GM12878 (cell line): ENCODE data around the gene DVL2. TPM values are rescaled to one million over a fixed set of nuclear protein-coding genes. Genes with fewer than 3 reads are reported as not detected.

Source experiments
- ATAC-seq: fragments of 200-7000 bp; cut with Tn5 transposase; 3 replicates; pipeline ENCODE4 v1.9.1; 2020; ENCODE audit warnings: mild to moderate bottlenecking, moderate library complexity
- BruUV-seq: library from RNA; stranded (reverse); fragments of 400-500 nt; replicated peaks from 2 replicates; lab custom pipeline; 2021; lab: Mats Ljungman, UMichigan
- CTCF ChIA-PET: fragments of 300-600 bp; sonication (Branson Sonifier 250); formaldehyde crosslinking; extraction: SDS; loops from one replicate; lab custom pipeline; 2021; ENCODE audit warnings: inconsistent platforms; lab: Yijun Ruan, JAX
- POLR2A ChIA-PET: fragments of 350-600 bp; formaldehyde crosslinking; extraction: SDS; loops from one replicate; lab custom pipeline; 2021; ENCODE audit warnings: inconsistent platforms; lab: Charles Lee
- RAD21 ChIA-PET: fragments of 300-600 bp; sonication (Branson Sonifier 250); formaldehyde crosslinking; loops from one replicate; lab custom pipeline; 2023; ENCODE audit warnings: antibody characterized with exemption; ENCODE audit not compliant: unreplicated experiment; lab: Charles Lee
- SMC1A ChIA-PET: fragments of 300-600 bp; sonication (Branson Sonifier 250); formaldehyde crosslinking; loops from one replicate; lab custom pipeline; 2023; ENCODE audit not compliant: unreplicated experiment, uncharacterized antibody; lab: Charles Lee
- DNase-seq: peaks from one replicate; pipeline ENCODE4 v3.0.0-alpha.2; 2011; ENCODE audit warnings: low read depth, low spot score
- FAIRE-seq: peaks from 3 replicates; lab custom pipeline; 2011; peaks lifted over from hg19 to GRCh38; lab: Jason Lieb, UNC
- H2AFZ ChIP-seq: 2 replicates; pipeline ENCODE4 v1.6.0; 2011; ENCODE audit warnings: low read depth, low read length, control low read depth; ENCODE audit not compliant: control insufficient read depth
- H3K27ac ChIP-seq: 2 replicates; pipeline ENCODE4 v1.5.1; 2011; ENCODE audit warnings: control low read depth; ENCODE audit not compliant: control insufficient read depth, insufficient read depth
- H3K27me3 ChIP-seq, 2 experiments: replicated peaks in 1 of 2; 2 replicates each; pipeline versions ENCODE4 v1.6.0 to v1.6.1; 2011; ENCODE audit warnings: low read length in 1 of 2; ENCODE audit not compliant: control insufficient read depth in 2 of 2, insufficient read depth in 2 of 2
- H3K36me3 ChIP-seq, 2 experiments: 2 replicates each; pipeline ENCODE4 v1.5.1; 2011; ENCODE audit warnings: low read length in 1 of 2; ENCODE audit not compliant: control insufficient read depth in 2 of 2, insufficient read depth in 2 of 2
- H3K4me1 ChIP-seq: 2 replicates; pipeline ENCODE4 v1.6.1; 2011; ENCODE audit warnings: mild to moderate bottlenecking, low read length, moderate library complexity, mixed read lengths; ENCODE audit not compliant: control insufficient read depth, insufficient read depth
- H3K4me2 ChIP-seq: 2 replicates; pipeline ENCODE4 v1.6.0; 2011; ENCODE audit warnings: control low read depth; ENCODE audit not compliant: control insufficient read depth, insufficient read depth
- H3K4me3 ChIP-seq: fragments of 200-600 bp; sonication (generic); 2 replicates; pipeline ENCODE4 v1.5.1; 2016
- H3K79me2 ChIP-seq: 2 replicates; pipeline ENCODE4 v1.6.0; 2011; ENCODE audit warnings: low read length; ENCODE audit not compliant: control insufficient read depth, insufficient read depth
- H3K9ac ChIP-seq: 2 replicates; pipeline ENCODE4 v1.8.0; 2011; ENCODE audit warnings: low read length, control low read depth, mixed read lengths; ENCODE audit not compliant: control insufficient read depth, insufficient read depth
- H3K9me3 ChIP-seq: replicated peaks from 3 replicates; pipeline ENCODE4 v1.5.1; 2011; ENCODE audit warnings: mild to moderate bottlenecking, low read length; ENCODE audit not compliant: control insufficient read depth, insufficient read depth
- H4K20me1 ChIP-seq: 2 replicates; pipeline ENCODE4 v1.6.0; 2011; ENCODE audit not compliant: control insufficient read depth, insufficient read depth
- ASH2L ChIP-seq: fragments of 300-600, 200-600 bp; sonication (generic); IDR thresholded peaks from 2 replicates; pipeline ENCODE4 v1.6.1; 2017; ENCODE audit warnings: low read depth, mild to moderate bottlenecking, borderline replicate concordance
- E2F4 ChIP-seq: IDR thresholded peaks from 2 replicates; pipeline ENCODE4 v1.6.1; 2012; ENCODE audit warnings: low read depth, low read length, improper control_type of control experiment
- EED ChIP-seq: sonication (generic); IDR thresholded peaks from 2 replicates; pipeline ENCODE4 v1.6.1; 2016; ENCODE audit warnings: antibody characterized with exemption, low read depth
- EGR1 ChIP-seq, 2 experiments: IDR thresholded peaks; 1 replicate in 1 of 2; 2 replicates in 1 of 2; pipeline ENCODE4 v1.6.1; 2011 to 2012; ENCODE audit warnings: low read depth in 2 of 2, low read length in 2 of 2, borderline replicate concordance in 1 of 2, mild to moderate bottlenecking in 1 of 2, moderate library complexity in 1 of 2
- IRF4 ChIP-seq: IDR thresholded peaks from 2 replicates; pipeline ENCODE4 v1.6.1; 2011; ENCODE audit warnings: low read depth, low read length
- KLF5 ChIP-seq: fragments of 450-650 bp; IDR thresholded peaks from 2 replicates; pipeline ENCODE4 v1.6.1; 2014; ENCODE audit warnings: mild to moderate bottlenecking; ENCODE audit not compliant: partially characterized antibody
- MAX ChIP-seq: IDR thresholded peaks from 2 replicates; pipeline ENCODE4 v1.6.1; 2012; ENCODE audit warnings: low read depth, low read length, improper control_type of control experiment
- PML ChIP-seq: IDR thresholded peaks from 2 replicates; pipeline ENCODE4 v1.6.1; 2012; ENCODE audit warnings: low read length, inconsistent platforms
- SIX5 ChIP-seq: IDR thresholded peaks from 2 replicates; pipeline ENCODE4 v1.6.1; 2011; ENCODE audit warnings: mild to moderate bottlenecking, low read depth, low read length, moderate library complexity; ENCODE audit not compliant: severe bottlenecking
- ZNF274 ChIP-seq: IDR thresholded peaks from one replicate; pipeline ENCODE4 v1.8.0; 2011; ENCODE audit not compliant: insufficient read length, insufficient read depth
- WGBS: methylation state at CpG from one replicate; pipeline ENCODE4 v1.1.6; 2016; ENCODE audit warnings: low lambda C conversion rate; ENCODE audit not compliant: insufficient replicate concordance, insufficient coverage; ENCODE audit errors: missing lambda C conversion rate; 5-methylcytosine and 5-hydroxymethylcytosine counted together
- in situ Hi-C: fragments of 300-500 bp; cut with MboI; formaldehyde crosslinking; loops from 9 replicates; pipeline ENCODE4 v1.14.3; 2018; ENCODE audit warnings: mixed read lengths
- intact Hi-C: fragments of 100-400 bp; cut with micrococcal nuclease; formaldehyde crosslinking; loops from one replicate; pipeline ENCODE4 v1.14.2; 2022; ENCODE audit not compliant: unreplicated experiment
- polyA plus RNA-seq, 11 experiments: library from polyadenylated mRNA; depleted of rRNA in 4 of 11; unstranded in 6 of 11; stranded (reverse) in 5 of 11; fragments of >200 nt; fragmentation: Nextera tagmentation in 4 of 11; fragmentation: Illumina TruSeq in 1 of 11; extraction: Ambion mirVana in 4 of 11; extraction: Trizol in 1 of 11; gene quantifications; 1 replicate in 1 of 11; 2 replicates in 10 of 11; pipeline versions ENCODE4 v1.2.1 to v1.2.3, GENCODE V29; 2011 to 2016; ENCODE audit warnings: inconsistent platforms in 2 of 11, missing spikeins in 2 of 11, low read depth in 1 of 11
- total RNA-seq, 4 experiments: library from RNA; depleted of rRNA in 3 of 4; stranded (reverse); fragments of >200 nt in 3 of 4; fragmentation: Illumina TruSeq in 1 of 4; extraction: Trizol in 1 of 4; gene quantifications; 2 replicates each; pipeline versions ENCODE4 v1.2.1 to v1.2.3, GENCODE V29; 2013 to 2021
- TF ChIP-seq, protein P1 (sequence below): fragments of 450-650 bp; IDR thresholded peaks from 2 replicates; pipeline ENCODE4 v1.6.1; 2017; ENCODE audit warnings: mild to moderate bottlenecking

Gene DVL2
- total and polyA plus RNA-seq, 10 of the 15 experiments (the other 5 are each of a cell fraction or from before 2014, with no cell fraction given), result 0.97 to 44.8 (median 23.2) TPM

DNA sequence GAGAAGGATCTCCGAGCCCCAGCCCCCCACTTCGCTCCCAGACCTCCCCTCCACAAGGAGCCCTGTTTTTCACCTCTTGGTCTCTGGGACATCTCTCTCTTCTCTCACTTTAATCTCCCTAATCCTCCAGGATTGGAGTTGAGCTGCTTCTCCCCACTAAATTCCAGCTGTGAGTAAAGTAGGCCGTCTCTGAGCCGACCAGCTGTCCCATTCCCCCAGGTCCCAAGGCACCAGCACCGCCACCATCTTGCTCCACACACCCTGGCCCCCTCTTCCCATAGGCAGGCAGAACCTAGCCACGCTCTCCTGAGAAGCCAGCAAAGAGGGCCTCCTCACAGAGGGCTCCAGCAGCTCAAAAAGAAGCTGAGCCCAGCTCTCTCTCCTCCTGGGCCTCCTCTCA, 15.6 kb downstream of the DVL2 start:
- H3K4me3 ChIP-seq, result no peak overlapping the region
- intact Hi-C loops, result no loop called here
- H2AFZ ChIP-seq, result no peak overlapping the region
- no peaks in the 10 kb centered on the region for H3K27me3 ChIP-seq
- H3K9ac ChIP-seq, result no peak overlapping the region
- ChIA-PET CTCF (interaction anchor here (2.6 to 5.1 kb wide), 3 partner anchors 14 to 173 kb away, joined by 17 to 60 read pairs (median 50); partner anchors contain the start of gene DVL2), RAD21 (interaction anchor here (1.4 to 3.2 kb wide), 3 partner anchors 22 to 86 kb away, joined by 4 to 51 read pairs (median 44); partner anchors contain the start of genes GABARAP and PHF23), SMC1A (interaction anchor here (0.7 to 4.8 kb wide), 2 partner anchors 16 to 23 kb away, joined by 3 to 34 read pairs; partner anchors contain the start of genes DVL2 and GABARAP), POLR2A (interaction anchor here (1.0 to 5.9 kb wide), 6 partner anchors 15 to 119 kb away, joined by 3 to 60 read pairs (median 26); partner anchors contain the start of genes ACAP1, CTDNEP1, DVL2 and ELP5)
- ATAC-seq, result no peak
- H3K4me2 ChIP-seq, result no peak overlapping the region; the same call in 1 of the 2 replicates
- H3K9me3 ChIP-seq, result no peaks in the 10 kb centered on the region
- peaks cover 14% of the 10 kb centered on the region for H3K79me2 ChIP-seq
- TF ChIP-seq IRF4 (no peak), PML (no peak), EED (no peak), SIX5 (no peak), ASH2L (no peak), E2F4 (no peak), KLF5 (no peak), EGR1 (IDR thresholded peaks at IDR 0.05; ENCODE audit: borderline replicate concordance in 1 of 2, low read depth in 2 of 2, low read length in 2 of 2) (no peak), MAX (no peak), ZNF274 (no peak)
- TF ChIP-seq, protein P1, sequence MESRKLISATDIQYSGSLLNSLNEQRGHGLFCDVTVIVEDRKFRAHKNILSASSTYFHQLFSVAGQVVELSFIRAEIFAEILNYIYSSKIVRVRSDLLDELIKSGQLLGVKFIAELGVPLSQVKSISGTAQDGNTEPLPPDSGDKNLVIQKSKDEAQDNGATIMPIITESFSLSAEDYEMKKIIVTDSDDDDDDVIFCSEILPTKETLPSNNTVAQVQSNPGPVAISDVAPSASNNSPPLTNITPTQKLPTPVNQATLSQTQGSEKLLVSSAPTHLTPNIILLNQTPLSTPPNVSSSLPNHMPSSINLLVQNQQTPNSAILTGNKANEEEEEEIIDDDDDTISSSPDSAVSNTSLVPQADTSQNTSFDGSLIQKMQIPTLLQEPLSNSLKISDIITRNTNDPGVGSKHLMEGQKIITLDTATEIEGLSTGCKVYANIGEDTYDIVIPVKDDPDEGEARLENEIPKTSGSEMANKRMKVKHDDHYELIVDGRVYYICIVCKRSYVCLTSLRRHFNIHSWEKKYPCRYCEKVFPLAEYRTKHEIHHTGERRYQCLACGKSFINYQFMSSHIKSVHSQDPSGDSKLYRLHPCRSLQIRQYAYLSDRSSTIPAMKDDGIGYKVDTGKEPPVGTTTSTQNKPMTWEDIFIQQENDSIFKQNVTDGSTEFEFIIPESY, result no peak
- peaks cover 8 to 11% of the 10 kb centered on the region in 2 experiments for H3K36me3 ChIP-seq
- WGBS, result 58% methylated on average over 6 of the region's 6 CpGs
- peaks cover 19% of the 10 kb centered on the region for H3K4me1 ChIP-seq
- BruUV-seq, result no TSS peak
- no peaks in the 10 kb centered on the region for H4K20me1 ChIP-seq
- H3K27ac ChIP-seq, result no peak overlapping the region
- in situ Hi-C loops, result no loop called here
- FAIRE-seq, result no peak
- DNase-seq, result no peak
